Mucosa of stomach (tissue), 1 donor: Measurements from ENCODE around the gene RAB39B.
"Not testable (repeated sequence)": the region's sequence is repeated elsewhere in the genome, so short reads cannot be mapped to it uniquely, and the experiment has no call there.

Experiments
- H3K27me3 ChIP-seq: one replicate; pipeline ENCODE4 v1.7.0; 2013; ENCODE audit warnings: mild to moderate bottlenecking, low read length; ENCODE audit not compliant: control insufficient read depth, insufficient read depth
- H3K36me3 ChIP-seq: one replicate; pipeline ENCODE4 v1.7.0; 2013; ENCODE audit warnings: low read length; ENCODE audit not compliant: control insufficient read depth, insufficient read depth
- H3K4me1 ChIP-seq: one replicate; pipeline ENCODE4 v1.7.0; 2013; ENCODE audit warnings: mild to moderate bottlenecking, low read length; ENCODE audit not compliant: control insufficient read depth, insufficient read depth
- H3K4me3 ChIP-seq: one replicate; pipeline ENCODE4 v1.7.0; 2013; ENCODE audit warnings: low read length
- H3K9ac ChIP-seq: one replicate; pipeline ENCODE4 v1.7.0; 2013; ENCODE audit warnings: mild to moderate bottlenecking, low read length, moderate library complexity
- H3K9me3 ChIP-seq: one replicate; pipeline ENCODE4 v1.7.0; 2013; ENCODE audit warnings: mild to moderate bottlenecking, low read length, moderate library complexity; ENCODE audit not compliant: control insufficient read depth
- donor health status: Pancreatic carcinoma.

Gene RAB39B

DNA sequence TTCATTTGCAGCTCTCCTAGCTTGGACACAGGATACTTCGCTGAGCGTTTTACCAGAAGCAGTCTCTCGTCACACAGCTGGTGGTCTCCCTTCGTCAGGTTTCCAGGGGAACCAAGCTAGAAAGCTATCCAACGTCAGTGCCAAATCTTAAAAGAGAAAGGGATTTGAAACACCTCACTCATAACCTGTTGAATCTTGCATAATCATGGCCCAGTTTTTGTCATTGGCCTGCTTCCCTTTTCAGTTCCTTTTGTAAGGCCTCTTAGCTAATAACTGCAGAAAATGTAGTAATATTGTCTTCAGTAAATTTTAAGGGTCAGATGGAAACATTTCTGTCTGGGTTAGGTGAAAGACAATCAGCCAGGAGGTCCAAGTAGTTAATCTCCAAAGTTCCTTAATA is 22.0 kb downstream of the RAB39B start:
- Histone ChIP-seq H3K27me3 (no peaks in the 10 kb centered on the region), H3K9me3 (no peaks in the 10 kb centered on the region), H3K36me3 (no peaks in the 10 kb centered on the region), H3K9ac (no peak overlapping the region), H3K4me1 (no peaks in the 10 kb centered on the region), H3K4me3 (no peak overlapping the region)

DNA sequence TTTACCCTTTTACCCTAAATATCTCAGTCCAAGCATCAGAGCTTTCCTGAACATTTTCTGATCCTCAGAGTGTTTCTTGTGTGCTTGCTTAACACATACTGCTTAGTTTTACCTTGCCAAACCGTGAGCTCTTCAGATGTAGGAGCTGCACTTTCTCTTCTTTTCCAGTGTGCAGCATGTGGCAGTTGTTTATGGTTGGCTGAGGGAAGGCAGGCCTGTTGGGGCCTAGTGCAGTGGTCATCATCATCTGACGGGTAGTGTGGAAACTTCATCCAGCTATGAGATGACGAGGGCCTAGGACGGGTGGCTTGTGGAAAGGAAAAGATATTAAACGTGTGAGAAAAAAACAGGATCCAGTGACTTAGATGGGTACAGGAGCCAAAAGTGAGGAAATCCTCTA is 26.6 kb downstream of the RAB39B start:
- Histone ChIP-seq H3K4me3 (no peak overlapping the region), H3K9me3 (no peaks in the 10 kb centered on the region), H3K27me3 (no peaks in the 10 kb centered on the region), H3K36me3 (no peaks in the 10 kb centered on the region), H3K9ac (no peak overlapping the region), H3K4me1 (no peaks in the 10 kb centered on the region)

DNA sequence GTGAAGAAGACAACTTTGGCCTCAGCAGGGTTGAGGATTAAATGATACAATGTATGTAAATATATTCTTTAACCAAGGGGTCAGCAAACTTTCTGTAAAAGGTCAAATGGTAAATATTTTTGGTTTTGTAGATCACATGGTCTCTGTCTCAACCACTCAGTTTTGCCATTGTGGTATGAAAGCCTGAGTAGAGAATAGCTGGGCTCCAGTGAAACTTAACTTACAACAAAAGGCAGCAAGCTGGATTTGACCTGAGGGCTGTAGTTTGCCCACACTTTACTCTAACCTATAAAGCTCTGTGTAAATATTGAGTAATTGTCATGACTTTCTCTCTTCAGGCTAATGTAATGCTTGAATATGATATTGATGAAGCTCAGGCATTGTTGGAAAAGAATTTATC is 28.4 kb downstream of the RAB39B start:
- Histone ChIP-seq H3K27me3 (no peaks in the 10 kb centered on the region), H3K9ac (no peak overlapping the region), H3K4me1 (no peaks in the 10 kb centered on the region), H3K4me3 (no peak overlapping the region), H3K9me3 (no peaks in the 10 kb centered on the region), H3K36me3 (no peaks in the 10 kb centered on the region)

DNA sequence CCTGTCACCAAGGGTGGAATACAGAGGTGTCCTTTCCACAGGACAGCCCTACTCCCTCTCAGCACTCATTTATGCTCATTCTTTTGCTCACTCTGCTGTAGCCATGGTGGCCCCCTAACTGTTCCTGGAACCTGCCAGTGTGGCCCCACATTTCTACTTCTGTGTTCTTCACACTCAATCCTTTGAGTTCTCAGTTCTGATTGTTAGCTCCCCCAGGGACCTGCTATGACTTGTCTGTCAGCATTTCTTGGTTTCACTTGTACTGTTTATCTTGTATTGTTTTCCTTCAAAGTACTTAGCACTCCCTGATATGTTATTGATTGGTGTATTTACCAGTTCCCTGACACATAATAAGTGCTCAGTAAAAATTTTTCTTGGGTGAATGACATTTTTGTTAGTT is 33.1 kb downstream of the RAB39B start:
- H3K4me3 ChIP-seq = no peak overlapping the region

DNA sequence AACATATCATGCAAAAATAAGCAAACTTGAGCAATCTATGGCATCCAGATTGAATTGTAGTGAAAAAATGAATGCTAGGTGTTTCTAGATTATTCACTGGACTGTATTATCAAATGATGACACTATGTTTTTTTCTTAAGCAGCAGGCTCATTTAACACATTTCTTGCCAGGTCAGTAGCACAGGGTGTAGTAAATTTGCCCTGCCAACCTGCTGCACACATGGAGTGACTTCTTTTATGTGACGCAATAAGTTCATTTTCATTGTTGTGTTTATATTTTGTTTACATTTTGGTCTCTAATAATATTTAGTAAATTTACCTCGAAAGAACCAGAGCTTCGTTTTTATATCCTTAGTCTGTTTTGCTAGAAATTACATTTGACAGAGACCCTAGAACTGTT is 38.5 kb downstream of the RAB39B start:
- Histone ChIP-seq H3K9me3 (no peaks in the 10 kb centered on the region), H3K36me3 (no peaks in the 10 kb centered on the region), H3K27me3 (no peaks in the 10 kb centered on the region), H3K4me3 (no peak overlapping the region), H3K9ac (no peak overlapping the region), H3K4me1 (no peaks in the 10 kb centered on the region)

More for the DNA sequence above, 33.1 kb downstream of the RAB39B start:
- Histone ChIP-seq H3K27me3 (no peaks in the 10 kb centered on the region), H3K36me3 (no peaks in the 10 kb centered on the region), H3K9me3 (no peaks in the 10 kb centered on the region), H3K9ac (no peak overlapping the region), H3K4me1 (no peaks in the 10 kb centered on the region)

DNA sequence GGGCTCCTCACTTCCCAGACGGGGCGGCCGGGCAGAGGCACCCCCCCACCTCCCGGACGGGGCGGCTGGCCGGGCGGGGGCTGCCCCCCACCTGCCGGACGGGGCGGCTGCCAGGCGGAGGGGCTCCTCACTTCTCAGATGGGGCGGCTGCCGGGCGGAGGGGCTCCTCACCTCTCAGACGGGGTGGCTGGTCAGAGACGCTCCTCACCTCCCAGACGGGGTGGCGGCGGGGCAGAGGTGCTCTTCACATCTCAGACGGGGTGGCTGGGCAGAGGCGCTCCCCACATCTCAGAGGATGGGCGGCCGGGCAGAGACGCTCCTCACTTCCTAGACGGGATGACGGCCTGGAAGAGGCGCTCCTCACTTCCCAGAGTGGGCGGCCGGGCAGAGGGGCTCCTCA is 40.5 kb downstream of the RAB39B start:
- H3K9me3 ChIP-seq, H3K4me3 ChIP-seq, H3K36me3 ChIP-seq, H3K4me1 ChIP-seq, H3K27me3 ChIP-seq, H3K9ac ChIP-seq: not testable (repeated sequence)

DNA sequence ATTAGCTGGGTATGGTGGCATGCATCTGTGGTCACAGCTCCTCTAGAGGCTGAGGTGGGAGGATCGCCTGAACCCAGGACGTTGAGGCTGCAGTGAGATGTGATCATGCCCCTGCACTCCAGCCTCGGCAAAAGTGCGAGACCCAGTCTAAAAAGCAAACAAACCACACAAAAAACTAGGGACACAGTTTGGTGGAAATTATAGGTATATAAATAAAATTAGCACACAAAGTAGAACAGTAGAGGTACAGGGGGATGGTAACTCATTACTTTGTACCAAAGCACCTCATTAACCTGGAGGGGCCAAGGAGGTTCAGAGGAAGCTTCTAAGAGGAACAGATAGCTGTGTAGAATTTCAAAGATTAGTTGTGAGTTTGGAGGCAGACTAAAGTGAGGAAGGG is 42.9 kb downstream of the RAB39B start:
- no peak overlapping the region for H3K4me3 ChIP-seq

DNA sequence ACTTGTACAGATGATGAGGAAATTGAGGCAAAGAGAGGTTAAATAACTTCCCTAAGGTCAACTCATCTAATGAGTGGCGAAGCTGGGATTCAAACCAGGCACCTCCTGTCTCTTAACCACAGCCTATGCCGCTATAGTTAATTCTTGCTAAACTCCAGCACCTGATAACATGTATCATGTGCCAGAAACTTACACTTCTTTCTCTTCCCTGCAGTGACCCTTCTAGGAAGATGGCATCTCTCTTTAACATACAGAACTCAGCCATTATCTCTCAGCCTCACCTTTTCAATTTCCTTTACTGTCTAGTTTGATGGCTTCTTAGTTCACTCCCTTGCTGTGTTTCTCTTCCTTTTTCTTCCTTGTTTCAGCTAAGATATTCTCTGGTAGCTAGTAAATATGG is 45.5 kb downstream of the RAB39B start:
- H3K36me3 ChIP-seq = no peaks in the 10 kb centered on the region
- H3K9ac ChIP-seq = no peak overlapping the region
- H3K27me3 ChIP-seq = no peaks in the 10 kb centered on the region
- peaks cover 5% of the 10 kb centered on the region for H3K4me1 ChIP-seq
- H3K9me3 ChIP-seq = no peaks in the 10 kb centered on the region
- H3K4me3 ChIP-seq = no peak overlapping the region

More for the DNA sequence above, 42.9 kb downstream of the RAB39B start:
- Histone ChIP-seq H3K27me3 (no peaks in the 10 kb centered on the region), H3K36me3 (no peaks in the 10 kb centered on the region), H3K4me1 (no peaks in the 10 kb centered on the region), H3K9ac (no peak overlapping the region), H3K9me3 (no peaks in the 10 kb centered on the region)

DNA sequence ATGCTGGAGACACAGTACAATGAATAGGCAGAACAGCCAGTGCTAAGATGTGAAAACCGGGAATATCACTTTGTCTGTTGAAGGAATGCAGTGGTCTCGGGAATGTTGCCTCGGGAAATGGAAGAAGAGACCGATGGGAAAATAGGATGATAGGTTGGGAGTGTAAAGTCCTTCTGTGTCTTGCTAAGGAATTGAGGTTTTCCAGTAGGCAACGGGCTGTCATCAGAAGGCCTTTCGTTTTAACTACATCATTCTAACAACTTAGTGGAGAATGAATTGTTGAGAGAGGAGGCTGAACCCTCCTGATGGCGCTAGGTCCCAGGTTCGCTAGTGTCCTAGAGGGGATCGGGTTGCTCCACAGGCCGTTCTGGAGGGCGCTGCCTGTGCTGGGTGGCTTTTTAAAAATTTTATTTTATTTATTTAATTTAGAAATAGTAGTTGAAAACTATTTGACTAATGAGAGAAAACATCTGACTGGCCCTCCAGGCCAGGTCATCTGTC is 47.3 kb downstream of the RAB39B start:
- no peaks in the 10 kb centered on the region for H3K36me3 ChIP-seq
- no peaks in the 10 kb centered on the region for H3K9me3 ChIP-seq
- H3K4me3 ChIP-seq = no peak overlapping the region
- peaks cover 5% of the 10 kb centered on the region for H3K4me1 ChIP-seq
- H3K9ac ChIP-seq = peak overlapping the region; percentile 84
- no peaks in the 10 kb centered on the region for H3K27me3 ChIP-seq

DNA sequence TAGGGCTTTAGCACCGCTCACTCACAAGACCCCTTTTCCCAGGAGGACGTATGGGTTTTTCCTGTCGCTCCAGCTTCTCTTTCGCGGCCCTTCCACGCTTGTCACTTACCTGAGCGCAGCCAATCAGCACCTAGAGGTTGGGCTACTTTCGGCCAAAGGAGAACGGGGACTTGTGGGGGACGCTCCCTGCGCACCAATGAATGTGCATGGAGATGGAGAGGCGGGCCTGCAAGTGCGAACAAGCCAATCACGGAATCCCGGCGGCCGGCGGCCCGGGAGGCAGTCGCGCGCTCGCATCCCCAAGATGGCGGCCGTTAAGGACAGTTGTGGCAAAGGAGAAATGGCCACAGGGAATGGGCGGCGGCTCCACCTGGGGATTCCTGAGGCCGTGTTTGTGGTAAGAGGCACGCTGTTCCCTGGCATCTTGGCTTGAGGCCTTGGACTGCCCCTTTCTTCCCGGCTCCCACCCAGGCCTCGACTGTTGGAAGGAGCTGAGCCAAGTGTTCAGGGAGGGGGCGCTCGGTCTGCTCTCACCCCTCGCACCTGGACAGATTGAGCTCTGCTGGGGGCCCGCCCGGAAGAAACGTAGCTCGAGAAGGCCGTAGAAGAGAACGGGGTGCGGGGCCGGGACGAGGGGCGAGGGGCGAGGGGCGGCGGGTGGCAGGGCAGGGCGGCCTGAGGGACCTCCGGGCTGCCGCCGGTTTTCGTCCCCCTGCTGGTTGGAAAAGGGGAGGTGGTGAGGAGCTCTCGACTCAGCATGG is 47.9 kb downstream of the RAB39B start, which contains the start of gene VBP1:
TSS of gene VBP1 (plus strand) at position 282 of the 761 bp plus-strand sequence. CDS start at position 305, 23 bp downstream.
- no peaks in the 10 kb centered on the region for H3K27me3 ChIP-seq
- no peaks in the 10 kb centered on the region for H3K9me3 ChIP-seq
- H3K36me3 ChIP-seq = no peaks in the 10 kb centered on the region
- H3K4me3 ChIP-seq = peak within 1 kb of the TSS; percentile 50
- H3K4me1 ChIP-seq = peaks cover 5% of the 10 kb centered on the region
- H3K9ac ChIP-seq = peak within 1 kb of the TSS; percentile 84

DNA sequence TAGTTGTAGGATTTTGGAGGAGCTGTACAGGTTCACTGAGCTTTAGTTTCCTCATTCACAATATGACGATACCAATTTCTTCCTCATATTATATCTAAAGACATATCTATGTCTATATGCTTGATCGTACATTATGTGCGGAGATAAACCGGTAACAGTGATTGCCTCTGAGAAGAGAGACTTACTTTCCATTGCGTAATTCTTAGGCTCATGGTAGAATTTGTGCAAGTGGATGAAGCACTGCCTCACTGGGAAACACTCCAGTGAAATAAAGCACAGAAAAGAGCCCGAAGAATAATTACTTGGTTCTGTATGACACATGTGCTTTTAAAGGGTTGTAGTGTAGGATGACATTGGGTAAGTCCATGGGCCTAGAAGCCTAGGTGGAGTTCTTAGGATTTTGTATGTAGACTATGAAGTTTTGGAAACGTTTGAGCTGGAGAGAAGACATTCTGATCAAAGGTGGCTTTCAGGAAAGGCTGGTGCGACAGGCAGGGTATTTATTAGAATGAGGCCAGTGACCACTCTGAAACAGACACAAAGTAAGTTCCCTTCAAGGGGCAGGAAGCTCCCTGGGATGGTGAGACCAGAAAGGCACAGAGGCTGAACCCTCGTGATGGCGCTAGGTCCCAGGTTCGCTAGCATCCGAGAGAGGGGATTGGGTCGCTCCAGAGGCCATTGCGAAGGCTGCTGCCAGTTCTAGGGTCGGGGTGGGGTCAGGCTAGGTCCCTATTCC is 48.7 kb downstream of the RAB39B start:
- Histone ChIP-seq H3K27me3 (no peaks in the 10 kb centered on the region), H3K9me3 (no peaks in the 10 kb centered on the region), H3K4me3 (peak overlapping the region; percentile 50), H3K36me3 (no peaks in the 10 kb centered on the region), H3K4me1 (peaks cover 5% of the 10 kb centered on the region), H3K9ac (peak overlapping the region; percentile 84)

DNA sequence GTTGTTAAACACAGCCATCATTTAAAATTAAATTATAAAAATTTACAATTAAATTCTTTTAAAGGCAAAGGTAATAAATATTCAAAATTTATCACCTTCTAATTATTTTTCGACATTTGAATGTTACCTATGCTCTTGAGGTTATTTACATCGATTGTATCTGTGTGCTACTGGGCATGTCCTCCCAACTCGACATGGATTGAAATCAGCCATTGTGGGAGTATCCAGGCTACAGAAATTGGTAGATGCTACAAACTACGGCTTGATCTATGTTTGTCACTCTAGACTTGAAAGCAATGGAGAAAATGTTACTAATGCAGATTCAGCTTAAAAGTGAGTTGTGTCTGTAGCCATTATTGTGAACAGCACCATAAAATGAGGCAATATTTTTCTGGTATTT is 50.6 kb downstream of the RAB39B start:
- Histone ChIP-seq H3K4me1 (peaks cover 5% of the 10 kb centered on the region), H3K9me3 (no peaks in the 10 kb centered on the region)

More for the DNA sequence above, 50.6 kb downstream of the RAB39B start:
- H3K27me3 ChIP-seq = no peaks in the 10 kb centered on the region
- H3K9ac ChIP-seq = no peak overlapping the region
- H3K36me3 ChIP-seq = no peaks in the 10 kb centered on the region
- no peak overlapping the region for H3K4me3 ChIP-seq
